Right atrium auricular region (tissue), 2 donors: ENCODE results near the gene NTRK3. TPM values are rescaled to one million over a fixed set of nuclear protein-coding genes. Genes with fewer than 3 reads are reported as not detected.

Experiments used
- DNase-seq: peaks from one replicate; pipeline ENCODE4 v3.0.0-alpha.2; 2019; ENCODE audit warnings: low spot score
- H3K27ac ChIP-seq, 2 donors: fragments of 200-600 bp; sonication (generic); 1 replicate in 1 of 2; 2 replicates in 1 of 2; pipeline ENCODE4 v1.5.1; 2016 to 2019
- H3K27me3 ChIP-seq, 2 donors: fragments of 200-600 bp; sonication (generic); one replicate each; pipeline versions ENCODE4 v1.5.1 to v1.6.0; 2017 to 2019
- H3K36me3 ChIP-seq: fragments of 200-600 bp; sonication (generic); one replicate; pipeline ENCODE4 v1.5.1; 2016
- H3K4me1 ChIP-seq, 2 donors: fragments of 200-600 bp; sonication (generic); one replicate each; pipeline versions ENCODE4 v1.5.1 to v1.6.0; 2017 to 2019
- H3K4me3 ChIP-seq, 2 donors: fragments of 200-600 bp; sonication (generic); 1 replicate in 1 of 2; 2 replicates in 1 of 2; pipeline ENCODE4 v1.5.1; 2017 to 2019; ENCODE audit warnings: mild to moderate bottlenecking in 1 of 2, moderate library complexity in 1 of 2
- H3K9me3 ChIP-seq, 2 donors: fragments of 200-600 bp; sonication (generic); one replicate each; pipeline ENCODE4 v1.5.1; 2019
- total RNA-seq, 2 donors: library from RNA; depleted of rRNA; stranded (reverse); fragments of >200 nt; gene quantifications; one replicate each; pipeline ENCODE4 v1.1.0, GENCODE V29; 2016
- TF ChIP-seq, protein P1 (sequence below), 2 donors: fragments of 200-600 bp; sonication (generic); IDR thresholded peaks; one replicate each; pipeline ENCODE4 v1.5.1; 2019; ENCODE audit warnings: antibody characterized with exemption in 2 of 2

Gene NTRK3
- total RNA-seq, 2 donors from 2014 or later, result 1.5 to 4.5 TPM

DNA sequence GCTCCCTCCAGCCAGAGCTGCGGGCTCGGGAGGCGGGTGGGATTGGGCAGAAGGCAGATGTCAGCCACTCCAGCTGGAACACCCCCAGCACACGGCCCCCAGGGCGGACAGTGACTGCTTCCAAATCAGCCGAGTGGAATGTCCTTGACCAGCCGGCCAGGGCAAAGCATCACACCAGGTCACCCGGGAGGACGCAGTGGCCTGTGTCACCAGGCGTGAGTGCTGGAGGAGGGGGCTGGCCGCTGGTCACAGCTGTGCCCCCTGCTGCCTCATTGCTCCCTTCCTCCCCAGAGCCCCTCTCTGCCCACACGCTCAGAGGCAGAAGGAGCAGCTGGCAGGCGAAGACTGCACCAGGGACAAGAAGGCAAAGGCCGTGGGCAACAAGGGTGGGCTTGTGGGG is 33.5 kb downstream of the NTRK3 start:
- Histone ChIP-seq H3K27me3 (no peaks in the 10 kb centered on the region), H3K4me3 (no peak overlapping the region), H3K27ac (no peak overlapping the region), H3K9me3 (no peaks in the 10 kb centered on the region), H3K4me1 (no peaks in the 10 kb centered on the region), H3K36me3 (no peaks in the 10 kb centered on the region)
- TF ChIP-seq, protein P1, sequence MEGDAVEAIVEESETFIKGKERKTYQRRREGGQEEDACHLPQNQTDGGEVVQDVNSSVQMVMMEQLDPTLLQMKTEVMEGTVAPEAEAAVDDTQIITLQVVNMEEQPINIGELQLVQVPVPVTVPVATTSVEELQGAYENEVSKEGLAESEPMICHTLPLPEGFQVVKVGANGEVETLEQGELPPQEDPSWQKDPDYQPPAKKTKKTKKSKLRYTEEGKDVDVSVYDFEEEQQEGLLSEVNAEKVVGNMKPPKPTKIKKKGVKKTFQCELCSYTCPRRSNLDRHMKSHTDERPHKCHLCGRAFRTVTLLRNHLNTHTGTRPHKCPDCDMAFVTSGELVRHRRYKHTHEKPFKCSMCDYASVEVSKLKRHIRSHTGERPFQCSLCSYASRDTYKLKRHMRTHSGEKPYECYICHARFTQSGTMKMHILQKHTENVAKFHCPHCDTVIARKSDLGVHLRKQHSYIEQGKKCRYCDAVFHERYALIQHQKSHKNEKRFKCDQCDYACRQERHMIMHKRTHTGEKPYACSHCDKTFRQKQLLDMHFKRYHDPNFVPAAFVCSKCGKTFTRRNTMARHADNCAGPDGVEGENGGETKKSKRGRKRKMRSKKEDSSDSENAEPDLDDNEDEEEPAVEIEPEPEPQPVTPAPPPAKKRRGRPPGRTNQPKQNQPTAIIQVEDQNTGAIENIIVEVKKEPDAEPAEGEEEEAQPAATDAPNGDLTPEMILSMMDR (IDR thresholded peaks at IDR 0.05), result no peak
- DNase-seq, result no peak

DNA sequence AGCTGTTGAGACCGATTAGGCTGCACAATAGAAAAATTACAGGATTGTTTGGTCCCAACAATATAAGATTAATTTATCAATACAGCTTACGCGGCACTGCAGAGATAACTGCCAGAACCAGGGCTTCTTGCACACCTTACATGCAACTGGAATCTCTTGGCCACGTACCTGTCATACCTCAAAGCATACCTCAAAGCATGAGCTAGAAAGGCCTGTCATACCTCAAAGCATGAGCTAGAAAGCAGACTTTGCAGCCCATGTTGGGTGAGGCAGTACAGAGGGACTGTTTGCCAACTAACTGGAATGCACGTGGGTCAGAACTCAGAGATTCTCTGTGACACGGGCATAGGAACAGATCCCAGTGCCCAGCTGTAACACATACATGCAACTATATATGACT is 34.7 kb downstream of the NTRK3 start:
- TF ChIP-seq, protein P1 (IDR thresholded peaks at IDR 0.05), result no peak
- Histone ChIP-seq H3K27me3 (no peaks in the 10 kb centered on the region), H3K4me3 (no peak overlapping the region), H3K27ac (no peak overlapping the region), H3K36me3 (no peaks in the 10 kb centered on the region), H3K4me1 (no peaks in the 10 kb centered on the region), H3K9me3 (no peaks in the 10 kb centered on the region)
- no peak for DNase-seq

DNA sequence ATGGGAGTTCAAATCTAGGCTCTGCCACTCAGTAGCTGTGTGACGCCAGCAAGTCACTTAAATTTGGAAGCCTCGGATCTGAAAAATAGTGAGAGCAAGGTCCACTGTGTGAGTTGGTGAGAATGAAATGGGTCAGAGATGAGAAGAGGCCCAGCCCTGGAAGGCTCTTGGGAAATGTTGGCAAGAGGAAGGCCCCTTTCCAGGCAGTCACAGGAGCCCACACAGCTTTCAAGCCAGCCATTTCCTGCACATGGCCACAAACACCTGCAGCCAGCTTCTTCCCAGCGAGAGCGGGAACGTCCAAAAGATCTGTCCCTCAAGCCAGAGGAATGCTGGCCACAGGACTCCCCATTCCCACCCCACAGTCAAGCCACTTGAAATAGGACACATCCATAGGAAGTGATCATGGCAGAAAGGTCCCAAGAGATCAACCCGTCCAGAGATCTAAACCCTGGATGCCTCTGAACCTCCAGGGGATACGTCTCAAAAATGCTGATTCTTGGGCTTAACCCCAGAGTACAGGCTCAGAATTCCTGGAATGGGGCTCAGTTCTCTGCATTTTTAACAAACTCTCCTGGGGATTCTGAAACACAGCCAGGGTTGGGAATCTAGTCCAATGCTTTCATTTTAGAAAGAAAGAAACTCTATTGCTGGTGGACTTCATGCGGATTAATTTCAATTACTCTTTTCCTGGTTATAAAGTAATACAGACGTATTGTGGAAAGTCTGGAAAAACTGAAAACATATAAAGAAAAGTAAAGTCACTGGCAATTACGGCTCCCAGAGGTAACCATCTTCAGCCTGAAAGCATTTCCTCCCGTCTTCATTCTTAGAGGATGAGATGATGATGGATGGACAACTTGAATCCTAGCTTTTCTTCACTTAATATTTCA is 35.9 kb downstream of the NTRK3 start:
- H3K27me3 ChIP-seq, result no peaks in the 10 kb centered on the region
- no peak overlapping the region for H3K4me3 ChIP-seq
- H3K4me1 ChIP-seq, result no peaks in the 10 kb centered on the region
- H3K27ac ChIP-seq, result no peak overlapping the region
- DNase-seq, result no peak
- TF ChIP-seq, protein P1 (IDR thresholded peaks at IDR 0.05), result no peak
- no peaks in the 10 kb centered on the region for H3K36me3 ChIP-seq
- H3K9me3 ChIP-seq, result no peaks in the 10 kb centered on the region

DNA sequence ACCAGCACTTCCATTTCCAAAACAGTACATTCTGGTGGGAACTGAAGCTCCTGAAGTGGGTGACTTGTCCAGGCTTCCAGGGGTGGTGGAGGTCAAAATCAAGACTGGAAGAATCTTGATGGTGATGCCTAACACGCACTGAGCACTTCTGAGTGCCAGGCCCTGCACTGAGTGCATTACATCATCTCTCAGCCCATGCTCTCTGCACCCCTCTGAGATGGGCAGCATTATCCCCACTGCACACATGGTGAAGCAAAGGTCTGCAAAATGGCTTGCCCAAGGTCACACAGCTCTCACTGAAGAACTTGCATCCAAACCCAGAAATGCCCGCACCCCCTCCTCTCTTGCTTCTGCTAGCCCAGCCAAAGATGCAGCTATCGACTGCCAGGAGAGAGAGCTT is 36.9 kb downstream of the NTRK3 start:
- Histone ChIP-seq H3K4me3 (no peak overlapping the region), H3K9me3 (no peaks in the 10 kb centered on the region), H3K27ac (no peak overlapping the region), H3K36me3 (no peaks in the 10 kb centered on the region), H3K4me1 (no peaks in the 10 kb centered on the region), H3K27me3 (no peaks in the 10 kb centered on the region)
- TF ChIP-seq, protein P1 (IDR thresholded peaks at IDR 0.05), result no peak
- no peak for DNase-seq

DNA sequence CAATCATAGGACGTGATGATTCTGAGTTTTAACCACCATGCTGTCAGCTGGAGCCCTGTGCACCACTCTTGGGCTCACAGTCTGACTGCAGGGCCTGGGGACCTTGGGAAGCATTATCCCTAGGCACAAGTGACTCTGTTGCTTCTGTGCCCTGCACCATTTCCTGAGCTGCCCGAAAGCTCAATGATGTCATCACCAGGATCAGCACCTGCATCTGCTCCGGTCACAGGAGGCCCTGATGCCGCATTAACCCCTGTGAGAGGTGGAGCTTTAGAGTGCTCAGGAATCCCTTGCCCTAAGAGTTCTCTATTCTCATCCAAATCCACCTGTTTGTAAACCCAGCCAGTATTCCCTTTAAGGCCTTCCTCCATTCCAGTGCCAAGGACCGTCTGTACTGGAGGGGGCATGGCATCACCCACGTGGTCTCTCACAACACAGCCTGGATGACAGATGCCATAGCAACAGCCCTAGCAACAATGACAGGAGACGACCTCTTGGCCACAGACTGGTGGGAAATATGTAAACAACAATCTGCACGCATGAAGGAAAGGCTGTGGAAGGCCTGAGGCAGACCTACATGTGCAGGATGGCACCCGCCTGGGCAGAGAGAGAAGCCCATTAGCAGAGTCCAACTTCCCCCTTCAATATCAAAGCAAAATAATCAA is 37.9 kb downstream of the NTRK3 start:
- Histone ChIP-seq H3K9me3 (no peaks in the 10 kb centered on the region), H3K4me3 (no peak overlapping the region), H3K36me3 (no peaks in the 10 kb centered on the region), H3K27me3 (no peaks in the 10 kb centered on the region), H3K4me1 (no peaks in the 10 kb centered on the region), H3K27ac (no peak overlapping the region)
- no peak for DNase-seq
- TF ChIP-seq, protein P1 (IDR thresholded peaks at IDR 0.05), result no peak
